ENCODE measurements around the gene P3H3.

P3H3 gene

GRCh38 chr12:6846316-6846869 is 18.2 kb downstream of the P3H3 start (continued):
- peak; percentile 89 for TF ChIP-seq ZSCAN4 (tag by site-specific recombination; IDR thresholded peaks at IDR 0.05)
- no peak for TF ChIP-seq ZNF488 (tag by site-specific recombination; IDR thresholded peaks at IDR 0.05)
- peak; percentile 98 for TF ChIP-seq EGR2 (tag by site-specific recombination; IDR thresholded peaks at IDR 0.05; ENCODE audit: low read depth)
- TF ChIP-seq ZNF692 (tag by site-specific recombination; IDR thresholded peaks at IDR 0.05) = no peak

- ChIA-PET POLR2A (interaction anchor here (1.0 to 2.5 kb wide), 2 partner anchors 25 to 159 kb away, joined by 4 to 8 read pairs; partner anchors contain the start of genes SPSB2 and ZNF384), CTCF (interaction anchor here (1.2 to 8.1 kb wide), 4 partner anchors 8 to 95 kb away, joined by 3 to 75 read pairs (median 4); partner anchors contain the start of genes MLF2 and TPI1)
- Histone ChIP-seq H3K4me1 (ENCODE audit: control insufficient read depth, insufficient read depth, low read length) (peaks cover 7% of the 10 kb centered on the region), H3K36me3 (ENCODE audit: control insufficient read depth in 2 of 2, insufficient read depth in 1 of 2, low read length in 2 of 2) (peaks cover 29 to 78% of the 10 kb centered on the region in 2 experiments), H3K4me3 (ENCODE audit: low read depth, low read length) (no peak overlapping the region), H3K9me3 (ENCODE audit: control insufficient read depth, insufficient read depth, low read depth, low read length) (no peaks in the 10 kb centered on the region), H3K27ac (ENCODE audit: extremely low read depth, low read depth, low read length) (no peak overlapping the region)
- no peak for TF ChIP-seq ZNF518A (tag by site-specific recombination; conservative IDR thresholded peaks at IDR 0.05; ENCODE audit: low read depth)
- no peak for TF ChIP-seq ZNF843 (tag by site-specific recombination; IDR thresholded peaks at IDR 0.05)
- TF ChIP-seq ZNF140 (tag by site-specific recombination; IDR thresholded peaks at IDR 0.05) = no peak
- TF ChIP-seq ZNF600 (tag by site-specific recombination; IDR thresholded peaks at IDR 0.05) = 0 out of 2 replicates have a peak, but pooled peaks have one; percentile 10
- no peak for TF ChIP-seq ZNF704 (tag by site-specific recombination; IDR thresholded peaks at IDR 0.05)
Observed at GRCh38 chr12:6847676-6848075, 19.5 kb downstream of the P3H3 start.

- Histone ChIP-seq H3K4me1 (ENCODE audit: control insufficient read depth, insufficient read depth, low read length) (peaks cover 11% of the 10 kb centered on the region), H3K4me3 (ENCODE audit: low read depth, low read length) (no peak overlapping the region), H3K9me3 (ENCODE audit: control insufficient read depth, insufficient read depth, low read depth, low read length) (no peaks in the 10 kb centered on the region), H3K27ac (ENCODE audit: extremely low read depth, low read depth, low read length) (no peak overlapping the region), H3K36me3 (ENCODE audit: control insufficient read depth in 2 of 2, insufficient read depth in 1 of 2, low read length in 2 of 2) (peaks cover 23 to 68% of the 10 kb centered on the region in 2 experiments)
- CTCF ChIA-PET = interaction anchor here (1.7 to 8.4 kb wide), 4 partner anchors 16 to 42 kb away, joined by 5 to 75 read pairs (median 41); partner anchors contain the start of gene SPSB2
- POLR2A ChIA-PET = interaction anchor here (1.5 to 2.5 kb wide), 2 partner anchors 9 to 23 kb away, joined by 8 read pairs; partner anchors contain the start of genes GNB3 and SPSB2
- TF ChIP-seq ZNF121 (tag by site-specific recombination; IDR thresholded peaks at IDR 0.05) = no peak
- TF ChIP-seq KLF7 (tag by site-specific recombination; IDR thresholded peaks at IDR 0.05; ENCODE audit: borderline replicate concordance) = no peak
- no peak for TF ChIP-seq ZNF24 (tag by site-specific recombination; IDR thresholded peaks at IDR 0.05)
- TF ChIP-seq ZNF776 (tag by site-specific recombination; IDR thresholded peaks at IDR 0.05; ENCODE audit: borderline replicate concordance) = no peak
- TF ChIP-seq ZNF707 (tag by site-specific recombination; IDR thresholded peaks at IDR 0.05) = no peak
- no peak for TF ChIP-seq GLI4 (tag by site-specific recombination; IDR thresholded peaks at IDR 0.05)
- TF ChIP-seq REPIN1 (tag by site-specific recombination; IDR thresholded peaks at IDR 0.05; ENCODE audit: low read depth) = no peak
- no peak for TF ChIP-seq ZNF585B (tag by site-specific recombination; IDR thresholded peaks at IDR 0.05)
- no peak for TF ChIP-seq ZNF501 (tag by site-specific recombination; IDR thresholded peaks at IDR 0.05)
- TF ChIP-seq ZBTB8A (tag by site-specific recombination; IDR thresholded peaks at IDR 0.05) = no peak
- no peak for TF ChIP-seq BCL11A (tag by site-specific recombination; IDR thresholded peaks at IDR 0.05; ENCODE audit: low read depth)
- TF ChIP-seq ZBTB17 (tag by site-specific recombination; IDR thresholded peaks at IDR 0.05) = no peak
- no peak for TF ChIP-seq ZNF26 (tag by site-specific recombination; IDR thresholded peaks at IDR 0.05)
Observed at GRCh38 chr12:6849427-6849826, 21.2 kb downstream of the P3H3 start.
